ENCODE results near the gene MAP3K4.

- TF ChIP-seq ZNF70 (CRISPR knock-in tag; IDR thresholded peaks at IDR 0.05), result no peak
- no peak for TF ChIP-seq ARNTL (CRISPR knock-in tag; IDR thresholded peaks at IDR 0.05; ENCODE audit: borderline replicate concordance, low read depth)
- TF ChIP-seq POU6F1 (CRISPR knock-in tag; IDR thresholded peaks at IDR 0.05; ENCODE audit: borderline replicate concordance, low read depth), result no peak
Measured at GRCh38 chr6:161136655-161137054, 145.1 kb downstream of the MAP3K4 start.
